Measurements from ENCODE around the gene FASN. TPM values are rescaled to one million over a fixed set of nuclear protein-coding genes. Genes with fewer than 3 reads are reported as not detected.

FASN gene
- total RNA-seq, 1 experiment from 2014 or later = 956 TPM

GRCh38 chr17:82103553-82104451 lies 5.8 kb upstream of the FASN start:
- no TSS peak for BruUV-seq (replicated peaks)
- in situ Hi-C loops (cut with HindIII; ENCODE audit: low pct_unique_long_range_greater_than_20kb, low sequenced_read_pairs) = no loop called here
- CTCF ChIA-PET = interaction anchor here (0.6 to 0.7 kb wide), 3 partner anchors 12 to 73 kb away, joined by 3 to 4 read pairs (median 3); no protein-coding TSS in a partner anchor

More at GRCh38 chr17:82103553-82104451, 5.8 kb upstream of the FASN start:
- no peak overlapping the region for H3K4me3 ChIP-seq (ENCODE audit: low read depth in 2 of 2, low read length in 2 of 2)
- H3K4me1 ChIP-seq (ENCODE audit: control insufficient read depth, insufficient read depth, low read length) = peaks cover 89% of the 10 kb centered on the region
- intact Hi-C loops (cut with micrococcal nuclease; ENCODE audit: unreplicated experiment) = loop anchor here (10.0 kb wide), 1 partner anchor 131 kb away; no protein-coding TSS in a partner anchor
- POLR2A ChIA-PET = interaction anchor here (0.5 kb wide), 1 partner anchor 84 kb away, joined by 6 read pairs; no protein-coding TSS in a partner anchor
- no peaks in the 10 kb centered on the region for H3K36me3 ChIP-seq (ENCODE audit: control insufficient read depth, insufficient read depth, low read length)
- peak overlapping the region; percentile 97 for H3K27ac ChIP-seq (ENCODE audit: low read length)
- DNase-seq (ENCODE audit: low read depth, low spot score) = no peak
- peak; percentile 8 for ATAC-seq
- H3K27me3 ChIP-seq (ENCODE audit: control insufficient read depth, insufficient read depth, low read length) = no peaks in the 10 kb centered on the region
- peak; percentile 46; the same call in 1 of the 2 replicates for TF ChIP-seq TCF7L2 (IDR thresholded peaks at IDR 0.05; ENCODE audit: low read depth, low read length)
- TF ChIP-seq REST (IDR thresholded peaks at IDR 0.05; ENCODE audit: insufficient read depth in 1 of 2, low read depth in 2 of 2, low read length in 1 of 2) = no peak
- no peak for TF ChIP-seq CTCF (IDR thresholded peaks at IDR 0.05)
- H3K9me3 ChIP-seq (ENCODE audit: control insufficient read depth, insufficient read depth, low read depth, low read length) = no peaks in the 10 kb centered on the region

All from Panc1 (cell line).